H9 (cell line): Measurements from ENCODE around the gene SAP30L. TPM values are rescaled to one million over a fixed set of nuclear protein-coding genes. Genes with fewer than 3 reads are reported as not detected.

Experiments
- DNase-seq: peaks from one replicate; pipeline ENCODE4 v3.0.0-alpha.2; 2017
- H2AFZ ChIP-seq: one replicate; pipeline ENCODE4 v1.6.1; 2013; ENCODE audit warnings: mild to moderate bottlenecking, low read length, control low read depth, moderate library complexity
- H2AK5ac ChIP-seq: 2 replicates; pipeline ENCODE4 v1.6.1; 2013; ENCODE audit warnings: low read length, control low read depth, mixed read lengths; ENCODE audit not compliant: insufficient read length
- H2BK120ac ChIP-seq: one replicate; pipeline ENCODE4 v1.6.1; 2013; ENCODE audit warnings: low read depth, mild to moderate bottlenecking, low read length, control low read depth, inconsistent platforms; ENCODE audit not compliant: poor library complexity, severe bottlenecking
- H2BK12ac ChIP-seq: 2 replicates; pipeline ENCODE4 v1.6.1; 2013; ENCODE audit warnings: low read length, control low read depth, mixed read lengths, low read depth; ENCODE audit not compliant: insufficient read length
- H2BK15ac ChIP-seq: 2 replicates; pipeline ENCODE4 v1.6.1; 2013; ENCODE audit warnings: low read depth, low read length, control low read depth
- H2BK20ac ChIP-seq: one replicate; pipeline ENCODE4 v1.6.1; 2013; ENCODE audit warnings: low read depth, mild to moderate bottlenecking, low read length, control low read depth, inconsistent platforms; ENCODE audit not compliant: poor library complexity, severe bottlenecking
- H2BK5ac ChIP-seq: 2 replicates; pipeline ENCODE4 v1.6.1; 2013; ENCODE audit warnings: low read length, control low read depth, mixed read lengths; ENCODE audit not compliant: insufficient read length
- H3K14ac ChIP-seq: 2 replicates; pipeline ENCODE4 v1.6.1; 2013; ENCODE audit warnings: low read length, control low read depth; ENCODE audit not compliant: insufficient read depth
- H3K18ac ChIP-seq: 2 replicates; pipeline ENCODE4 v1.6.1; 2013; ENCODE audit warnings: low read depth, mild to moderate bottlenecking, mixed read lengths, low read length, control low read depth; ENCODE audit not compliant: insufficient read length
- H3K23ac ChIP-seq: 2 replicates; pipeline ENCODE4 v1.6.1; 2013; ENCODE audit warnings: low read length, control low read depth, mixed read lengths, low read depth; ENCODE audit not compliant: insufficient read length
- H3K23me2 ChIP-seq: 2 replicates; pipeline ENCODE4 v1.6.1; 2013; ENCODE audit warnings: low read depth, mild to moderate bottlenecking, mixed read lengths, low read length, control low read depth; ENCODE audit not compliant: insufficient read length, poor library complexity, severe bottlenecking
- H3K27ac ChIP-seq: 2 replicates; pipeline ENCODE4 v1.5.1; 2013; ENCODE audit warnings: low read length, control low read depth, mixed read lengths, low read depth; ENCODE audit not compliant: insufficient read length
- H3K27me3 ChIP-seq: 2 replicates; pipeline ENCODE4 v1.6.1; 2013; ENCODE audit warnings: low read length, control low read depth, inconsistent platforms; ENCODE audit not compliant: insufficient read depth
- H3K4ac ChIP-seq: 2 replicates; pipeline ENCODE4 v1.6.1; 2013; ENCODE audit warnings: low read depth, mild to moderate bottlenecking, control low read depth, inconsistent platforms, low read length, moderate library complexity
- H3K4me1 ChIP-seq: 2 replicates; pipeline ENCODE4 v1.6.1; 2013; ENCODE audit warnings: low read length, control low read depth, inconsistent platforms; ENCODE audit not compliant: insufficient read depth
- H3K4me2 ChIP-seq: 2 replicates; pipeline ENCODE4 v1.6.1; 2013; ENCODE audit warnings: low read length, control low read depth, mixed read lengths; ENCODE audit not compliant: insufficient read length, insufficient read depth
- H3K56ac ChIP-seq: 2 replicates; pipeline ENCODE4 v1.6.1; 2013; ENCODE audit warnings: low read depth, mild to moderate bottlenecking, mixed read lengths, low read length, control low read depth; ENCODE audit not compliant: insufficient read length
- H3K79me1 ChIP-seq: 2 replicates; pipeline ENCODE4 v1.6.1; 2013; ENCODE audit warnings: low read depth, mild to moderate bottlenecking, moderate library complexity, low read length, control low read depth, inconsistent platforms; ENCODE audit not compliant: insufficient read depth, poor library complexity, severe bottlenecking
- H3K79me2 ChIP-seq: 2 replicates; pipeline ENCODE4 v1.6.1; 2013; ENCODE audit warnings: low read length, control low read depth, inconsistent platforms; ENCODE audit not compliant: insufficient read depth
- H3K9ac ChIP-seq: 2 replicates; pipeline ENCODE4 v1.6.1; 2013; ENCODE audit warnings: low read length, control low read depth, mixed read lengths; ENCODE audit not compliant: insufficient read length; ENCODE audit errors: extremely low read depth
- H3K9me3 ChIP-seq: one replicate; pipeline ENCODE4 v1.6.1; 2013; ENCODE audit warnings: low read depth, low read length, inconsistent platforms; ENCODE audit not compliant: control insufficient read depth
- H3T11ph ChIP-seq: one replicate; pipeline ENCODE4 v1.6.1; 2013; ENCODE audit warnings: mild to moderate bottlenecking, low read length, control low read depth, inconsistent platforms
- H4K20me1 ChIP-seq: one replicate; pipeline ENCODE4 v1.6.1; 2013; ENCODE audit not compliant: control insufficient read depth, insufficient read length, insufficient read depth
- H4K5ac ChIP-seq: 2 replicates; pipeline ENCODE4 v1.6.1; 2013; ENCODE audit warnings: low read depth, mild to moderate bottlenecking, mixed read lengths, low read length, control low read depth; ENCODE audit not compliant: insufficient read length
- H4K8ac ChIP-seq: replicated peaks from 2 replicates; pipeline ENCODE4 v1.6.1; 2013; ENCODE audit warnings: low read length, control low read depth, mixed read lengths, low read depth; ENCODE audit not compliant: insufficient read length
- H4K91ac ChIP-seq: 2 replicates; pipeline ENCODE4 v1.6.1; 2013; ENCODE audit warnings: low read depth, mild to moderate bottlenecking, moderate library complexity, mixed read lengths, low read length, control low read depth; ENCODE audit not compliant: insufficient read length
- H3K27ac Mint-ChIP-seq, 3 experiments: 2 replicates in 2 of 3; 3 replicates in 1 of 3; pipeline ENCODE4 v1.8.0; 2020 to 2021; ENCODE audit warnings: mixed read lengths in 3 of 3, mild to moderate bottlenecking in 1 of 3, moderate library complexity in 1 of 3
- H3K27me3 Mint-ChIP-seq: 2 replicates; pipeline ENCODE4 v1.8.0; 2021; ENCODE audit warnings: low read depth, mild to moderate bottlenecking, moderate library complexity, mixed read lengths
- H3K36me3 Mint-ChIP-seq, 3 experiments: 2 replicates in 2 of 3; 3 replicates in 1 of 3; pipeline ENCODE4 v1.8.0; 2020 to 2021; ENCODE audit warnings: low read depth in 3 of 3, mixed read lengths in 3 of 3; ENCODE audit not compliant: insufficient read depth in 1 of 3
- H3K4me1 Mint-ChIP-seq, 2 experiments: 2 replicates each; pipeline ENCODE4 v1.8.0; 2020; ENCODE audit warnings: mixed read lengths in 2 of 2
- H3K4me3 Mint-ChIP-seq, 2 experiments: 2 replicates in 1 of 2; 3 replicates in 1 of 2; pipeline ENCODE4 v1.8.0; 2020 to 2021; ENCODE audit warnings: mild to moderate bottlenecking in 2 of 2, mixed read lengths in 2 of 2, moderate library complexity in 1 of 2
- H3K9me3 Mint-ChIP-seq, 2 experiments: 2 replicates in 1 of 2; 3 replicates in 1 of 2; pipeline ENCODE4 v1.8.0; 2020; ENCODE audit warnings: mild to moderate bottlenecking in 2 of 2, mixed read lengths in 2 of 2, moderate library complexity in 1 of 2
- WGBS: extraction: QIAGEN DNeasy Blood & Tissue Kit; methylation state at CpG from one replicate; pipeline ENCODE4 v1.1.7; 2013; ENCODE audit warnings: missing lambda C conversion rate, low lambda C conversion rate, mixed read lengths; ENCODE audit not compliant: insufficient read length; ENCODE audit errors: extremely low coverage; 5-methylcytosine and 5-hydroxymethylcytosine counted together
- total RNA-seq: library from RNA; stranded (reverse); gene quantifications from 2 replicates; pipeline ENCODE4 v1.2.1, GENCODE V29; 2021
- TF ChIP-seq, protein P1 (sequence below): fragments of 200-600 bp; sonication (generic); conservative IDR thresholded peaks from 3 replicates; pipeline ENCODE4 v1.8.0; 2021; ENCODE audit warnings: antibody characterized with exemption, mild to moderate bottlenecking

Gene SAP30L
- total RNA-seq, 1 experiment from 2014 or later: 25.0 TPM

DNA sequence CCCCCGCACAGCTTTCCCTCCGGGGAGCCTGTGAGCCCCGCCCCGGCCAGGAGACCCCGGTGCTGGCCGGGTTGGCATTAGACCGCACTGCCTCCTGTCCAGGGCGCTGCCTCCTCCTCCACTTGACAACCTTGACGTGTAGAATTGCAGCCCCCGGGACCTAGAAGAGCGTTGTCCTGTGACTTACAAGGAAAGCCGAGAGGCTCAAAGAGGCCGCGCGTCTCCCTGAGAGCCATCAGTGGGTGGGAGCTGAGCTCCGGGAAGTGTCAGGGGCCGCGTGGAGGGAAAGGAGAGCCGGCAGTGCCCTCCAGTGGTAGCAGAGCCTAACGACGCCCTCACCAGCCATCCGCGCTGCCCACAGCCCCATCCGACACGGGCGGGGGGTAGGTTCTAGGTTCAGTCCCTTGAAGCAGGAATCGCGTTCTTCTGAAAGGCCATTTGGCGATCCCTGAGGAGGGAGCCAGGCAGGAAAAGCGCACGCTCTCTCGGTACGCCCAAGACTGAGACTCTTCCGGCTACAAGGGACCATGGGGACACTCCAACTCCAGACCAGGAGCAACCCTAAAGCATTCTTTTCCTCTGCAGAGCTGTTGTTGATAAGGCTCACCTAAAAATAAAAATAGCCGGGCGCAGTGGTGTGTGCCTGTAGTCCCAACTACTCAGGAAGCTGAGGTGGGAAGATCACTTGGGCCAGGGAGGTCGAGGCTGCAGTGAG lies 40.6 kb upstream of the SAP30L start:
- no peak overlapping the region for H2BK15ac ChIP-seq
- no peak overlapping the region for H2AK5ac ChIP-seq
- no peak overlapping the region for H4K8ac ChIP-seq
- H3K23ac ChIP-seq: no peak overlapping the region
- no peak overlapping the region for H2BK12ac ChIP-seq
- H2BK5ac ChIP-seq: no peak overlapping the region
- H2BK120ac ChIP-seq: no peak overlapping the region
- H4K20me1 ChIP-seq: no peaks in the 10 kb centered on the region
- no peak overlapping the region for H2AFZ ChIP-seq
- H3K9ac ChIP-seq: no peak overlapping the region
- H3K4me1 ChIP-seq: no peaks in the 10 kb centered on the region
- peak overlapping the region; percentile 55 to 64; a peak in 4 of 5 replicates for H3K4me3 Mint-ChIP-seq
- no CpG with 5 or more reads among the region's 37 CpGs for WGBS
- H4K91ac ChIP-seq: no peak overlapping the region
- H3K23me2 ChIP-seq: no peaks in the 10 kb centered on the region
- TF ChIP-seq, protein P1, sequence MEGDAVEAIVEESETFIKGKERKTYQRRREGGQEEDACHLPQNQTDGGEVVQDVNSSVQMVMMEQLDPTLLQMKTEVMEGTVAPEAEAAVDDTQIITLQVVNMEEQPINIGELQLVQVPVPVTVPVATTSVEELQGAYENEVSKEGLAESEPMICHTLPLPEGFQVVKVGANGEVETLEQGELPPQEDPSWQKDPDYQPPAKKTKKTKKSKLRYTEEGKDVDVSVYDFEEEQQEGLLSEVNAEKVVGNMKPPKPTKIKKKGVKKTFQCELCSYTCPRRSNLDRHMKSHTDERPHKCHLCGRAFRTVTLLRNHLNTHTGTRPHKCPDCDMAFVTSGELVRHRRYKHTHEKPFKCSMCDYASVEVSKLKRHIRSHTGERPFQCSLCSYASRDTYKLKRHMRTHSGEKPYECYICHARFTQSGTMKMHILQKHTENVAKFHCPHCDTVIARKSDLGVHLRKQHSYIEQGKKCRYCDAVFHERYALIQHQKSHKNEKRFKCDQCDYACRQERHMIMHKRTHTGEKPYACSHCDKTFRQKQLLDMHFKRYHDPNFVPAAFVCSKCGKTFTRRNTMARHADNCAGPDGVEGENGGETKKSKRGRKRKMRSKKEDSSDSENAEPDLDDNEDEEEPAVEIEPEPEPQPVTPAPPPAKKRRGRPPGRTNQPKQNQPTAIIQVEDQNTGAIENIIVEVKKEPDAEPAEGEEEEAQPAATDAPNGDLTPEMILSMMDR: peak; percentile 95
- no peak overlapping the region for H3K18ac ChIP-seq
- no peaks in the 10 kb centered on the region for H3K27me3 ChIP-seq
- no peak overlapping the region for H3T11ph ChIP-seq
- H3K27ac Mint-ChIP-seq: no peak overlapping the region
- H3K9me3 Mint-ChIP-seq: no peaks in the 10 kb centered on the region
- DNase-seq: peak; percentile 87
- H3K56ac ChIP-seq: no peak overlapping the region
- H3K79me2 ChIP-seq: no peaks in the 10 kb centered on the region
- no peak overlapping the region for H3K27ac ChIP-seq
- no peak overlapping the region for H2BK20ac ChIP-seq
- peaks cover 11 to 17% of the 10 kb centered on the region in 2 experiments for H3K4me1 Mint-ChIP-seq
- H3K27me3 Mint-ChIP-seq: no peaks in the 10 kb centered on the region
- H3K4me2 ChIP-seq: peak overlapping the region; percentile 13
- H3K9me3 ChIP-seq: no peaks in the 10 kb centered on the region
- H3K79me1 ChIP-seq: no peaks in the 10 kb centered on the region
- no peak overlapping the region; the same call in 1 of the 2 replicates for H3K14ac ChIP-seq
- no peaks in the 10 kb centered on the region; a peak in 1 of 7 replicates for H3K36me3 Mint-ChIP-seq
- H4K5ac ChIP-seq: no peak overlapping the region
- no peak overlapping the region for H3K4ac ChIP-seq
